ENCODE results near the gene CYB561D2. TPM values are rescaled to one million over a fixed set of nuclear protein-coding genes. Genes with fewer than 3 reads are reported as not detected.

Gene CYB561D2
- total and polyA plus RNA-seq, 3 donors from 2014 or later: 16.0 to 21.1 (median 18.9) TPM

DNA sequence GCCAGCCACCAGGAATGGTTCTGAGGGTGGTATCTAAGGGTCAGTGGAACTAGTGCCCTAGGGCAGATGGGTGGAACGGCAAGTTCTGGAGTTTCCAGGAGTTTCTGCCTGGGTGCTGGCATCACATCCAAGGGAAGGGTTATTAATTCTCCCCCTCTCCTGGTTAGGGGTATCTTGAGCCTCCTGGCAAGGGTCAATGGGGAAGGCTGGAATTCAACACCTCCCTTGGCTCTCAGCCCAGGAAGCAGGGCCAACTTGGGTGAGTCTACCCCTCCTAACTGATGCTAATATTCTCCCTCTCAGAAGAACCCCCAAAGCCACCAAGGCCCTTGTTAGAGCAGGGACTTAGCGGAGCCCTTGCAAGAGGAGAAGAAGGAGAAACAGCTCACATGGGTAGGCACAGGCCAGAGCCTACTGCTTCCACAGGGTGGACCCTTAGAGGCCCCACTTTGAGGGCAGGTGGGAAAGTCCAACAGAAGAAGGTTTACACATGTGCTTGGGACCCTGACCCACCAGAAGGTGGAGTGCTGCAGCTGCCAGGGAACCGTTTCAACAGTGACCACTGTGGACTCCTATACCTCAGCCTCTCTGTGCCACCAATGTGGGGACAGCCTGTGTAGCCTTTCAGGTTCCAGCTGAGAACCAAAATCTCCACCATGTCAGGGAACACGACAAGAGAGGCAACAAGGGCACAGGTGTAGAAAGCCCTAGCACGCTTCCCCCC lies 5.3 kb downstream of the CYB561D2 start:
- H3K9me3 ChIP-seq: no peaks in the 10 kb centered on the region
- H3K4me3 ChIP-seq: no peak overlapping the region
- intact Hi-C loops (cut with DNase I; ENCODE audit: low total_unique reads): no loop called here
- no peak overlapping the region for H3K27ac ChIP-seq
- peaks cover 44% of the 10 kb centered on the region for H3K4me1 ChIP-seq
- no peak for DNase-seq
- H3K36me3 ChIP-seq (ENCODE audit: low read depth, missing control alignments): no peaks in the 10 kb centered on the region
- TF ChIP-seq CTCF (IDR thresholded peaks at IDR 0.05): no peak
- TF ChIP-seq POLR2A (IDR thresholded peaks at IDR 0.05): no peak
- no peaks in the 10 kb centered on the region for H3K27me3 ChIP-seq
- WGBS, 2 donors: 56 to 65% methylated on average over 4 to 5 of the region's 5 CpGs

DNA sequence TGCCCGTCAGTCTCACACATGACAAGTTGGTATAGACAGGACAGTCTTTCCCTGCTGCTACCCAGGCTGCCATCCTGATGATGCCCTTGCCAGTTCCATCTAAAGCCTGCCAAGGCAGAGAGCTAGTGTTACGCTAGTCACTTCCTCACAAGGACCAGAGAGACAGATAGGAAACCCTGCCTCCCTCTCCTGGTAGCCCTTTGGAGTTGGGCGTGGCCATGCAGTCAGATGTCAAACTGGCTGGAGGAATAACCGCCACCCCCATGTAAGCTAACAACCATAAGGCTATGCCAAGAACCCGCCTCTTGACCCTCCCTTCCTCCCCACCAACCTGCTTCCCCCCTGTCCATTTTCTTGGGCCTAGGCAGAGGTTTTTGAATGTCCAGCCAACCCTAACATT lies 5.9 kb downstream of the CYB561D2 start:
- WGBS, 2 donors: 54 to 67% methylated on average over 4 to 5 of the region's 5 CpGs

DNA sequence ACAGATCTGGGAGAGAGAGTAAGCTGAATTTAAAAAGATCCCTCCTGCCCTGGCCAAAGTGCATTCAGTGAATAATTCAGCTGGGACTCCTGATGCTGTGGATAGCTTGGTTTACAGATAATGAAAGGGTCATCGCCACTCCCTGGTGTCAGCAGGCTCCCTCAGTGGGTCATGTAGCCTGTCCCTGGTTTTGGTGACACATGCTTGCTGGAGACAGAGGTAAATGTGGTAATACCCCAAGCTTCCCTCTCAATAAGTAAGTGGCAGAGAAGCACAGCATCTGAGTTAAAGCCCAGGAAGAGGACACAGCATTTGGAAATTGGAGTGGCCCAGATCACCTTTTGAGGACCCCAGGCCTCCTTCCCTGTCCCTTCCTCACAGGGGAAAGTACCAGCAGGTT lies 6.8 kb downstream of the CYB561D2 start:
- no peak overlapping the region for H3K27ac ChIP-seq
- no peaks in the 10 kb centered on the region for H3K36me3 ChIP-seq (ENCODE audit: low read depth, missing control alignments)
- peaks cover 35% of the 10 kb centered on the region for H3K4me1 ChIP-seq
- intact Hi-C loops (cut with DNase I; ENCODE audit: low total_unique reads): no loop called here
- H3K9me3 ChIP-seq: no peaks in the 10 kb centered on the region
- TF ChIP-seq CTCF (IDR thresholded peaks at IDR 0.05): no peak
- TF ChIP-seq POLR2A (IDR thresholded peaks at IDR 0.05): no peak
- no peaks in the 10 kb centered on the region for H3K27me3 ChIP-seq
- WGBS, 2 donors: 50 to 81% methylated on average over 1 of the region's 1 CpG
- peak overlapping the region in 1 of 2 donors; percentile 95 for H3K4me3 ChIP-seq
- DNase-seq: no peak

More for the DNA sequence above, 5.9 kb downstream of the CYB561D2 start:
- peaks cover 39% of the 10 kb centered on the region for H3K4me1 ChIP-seq
- TF ChIP-seq POLR2A (IDR thresholded peaks at IDR 0.05) (no peak), CTCF (IDR thresholded peaks at IDR 0.05) (no peak)
- H3K4me3 ChIP-seq: no peak overlapping the region
- H3K36me3 ChIP-seq (ENCODE audit: low read depth, missing control alignments): no peaks in the 10 kb centered on the region
- H3K27me3 ChIP-seq: no peaks in the 10 kb centered on the region
- no peak overlapping the region for H3K27ac ChIP-seq
- intact Hi-C loops (cut with DNase I; ENCODE audit: low total_unique reads): no loop called here
- no peak for DNase-seq
- no peaks in the 10 kb centered on the region for H3K9me3 ChIP-seq

- no peak for DNase-seq
- WGBS, 2 donors: 22 to 35% methylated on average over 13 to 24 of the region's 24 CpGs
- H3K9me3 ChIP-seq: no peaks in the 10 kb centered on the region
- H3K4me1 ChIP-seq: peaks cover 35% of the 10 kb centered on the region
- TF ChIP-seq CTCF (IDR thresholded peaks at IDR 0.05) (no peak), POLR2A (IDR thresholded peaks at IDR 0.05) (no peak)
- no peaks in the 10 kb centered on the region for H3K27me3 ChIP-seq
- no peaks in the 10 kb centered on the region for H3K36me3 ChIP-seq (ENCODE audit: low read depth, missing control alignments)
- H3K4me3 ChIP-seq: peak overlapping the region; percentile 89 to 95
- intact Hi-C loops (cut with DNase I; ENCODE audit: low total_unique reads): no loop called here
- peak overlapping the region; percentile 85 to 86 for H3K27ac ChIP-seq
These were observed 7.8 kb downstream of the CYB561D2 start for GRCh38 chr3:50358355-50358910.

All from testis (tissue), 3 donors.